Stimulated activated naive CD8-positive, alpha-beta T cell treated with anti-CD3 and anti-CD28 coated beads, Interleukin-15, Interleukin-2, amounts not matched to agents 100 ng/mL and 50 ng/mL, for 24 hours (primary cell): ENCODE results near the gene HNRNPL.

ENCODE experiments used
- H3K27ac Mint-ChIP-seq: one replicate; pipeline ENCODE4 v1.8.0; 2021; ENCODE audit warnings: mild to moderate bottlenecking, mixed read lengths
- H3K27me3 Mint-ChIP-seq: one replicate; pipeline ENCODE4 v1.8.0; 2021; ENCODE audit warnings: mixed read lengths
- H3K36me3 Mint-ChIP-seq: one replicate; pipeline ENCODE4 v1.8.0; 2021; ENCODE audit warnings: low read depth, mixed read lengths
- H3K4me1 Mint-ChIP-seq: one replicate; pipeline ENCODE4 v1.8.0; 2021; ENCODE audit warnings: low read depth, mixed read lengths
- H3K4me3 Mint-ChIP-seq: one replicate; pipeline ENCODE4 v1.8.0; 2021; ENCODE audit warnings: mild to moderate bottlenecking, mixed read lengths
- H3K9me3 Mint-ChIP-seq: one replicate; pipeline ENCODE4 v1.8.0; 2021; ENCODE audit warnings: mixed read lengths

The HNRNPL gene

GRCh38 chr19:38842439-38843174 lies 7.2 kb downstream of the HNRNPL start:
- Mint-ChIP-seq H3K4me3 (peak overlapping the region; percentile 81), H3K9me3 (no peaks in the 10 kb centered on the region), H3K27ac (peak overlapping the region; percentile 96), H3K36me3 (peaks cover 94% of the 10 kb centered on the region), H3K27me3 (no peaks in the 10 kb centered on the region), H3K4me1 (peaks cover 92% of the 10 kb centered on the region)

GRCh38 chr19:38841787-38842438 lies 7.9 kb downstream of the HNRNPL start:
- Mint-ChIP-seq H3K4me1 (peaks cover 88% of the 10 kb centered on the region), H3K36me3 (peaks cover 94% of the 10 kb centered on the region), H3K27ac (peak overlapping the region; percentile 96), H3K4me3 (peak overlapping the region; percentile 81), H3K27me3 (no peaks in the 10 kb centered on the region), H3K9me3 (no peaks in the 10 kb centered on the region)

DNA sequence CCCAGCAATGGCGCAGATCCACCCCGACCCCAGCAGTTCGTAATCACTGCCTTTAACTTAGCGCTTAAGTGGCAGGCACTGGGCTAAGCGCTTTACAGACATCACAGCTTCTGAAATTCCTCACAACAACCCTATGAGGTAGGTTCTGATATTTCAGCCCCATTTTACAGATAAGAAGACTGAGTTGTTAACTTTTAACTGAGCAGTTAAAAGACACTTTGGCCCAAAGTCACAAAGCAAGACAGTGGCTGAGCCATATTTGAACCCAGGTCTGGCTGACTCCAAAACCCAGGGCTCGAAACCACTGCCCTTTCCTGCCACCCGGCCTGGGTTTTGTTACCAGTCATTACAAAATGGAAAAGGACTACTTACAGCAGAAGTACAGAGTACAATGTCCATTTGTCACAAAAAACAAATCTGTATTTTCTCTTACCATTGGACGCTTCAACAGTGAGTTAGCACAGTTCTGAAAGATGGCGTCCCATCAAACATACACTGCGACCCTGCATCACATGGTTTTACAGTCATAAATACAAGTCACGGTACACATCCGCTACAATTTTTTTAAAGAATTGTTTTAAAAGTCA lies 8.5 kb downstream of the HNRNPL start:
- Mint-ChIP-seq H3K9me3 (no peaks in the 10 kb centered on the region), H3K4me1 (peaks cover 82% of the 10 kb centered on the region), H3K27ac (peak overlapping the region; percentile 96), H3K36me3 (peaks cover 96% of the 10 kb centered on the region), H3K4me3 (peak overlapping the region; percentile 81), H3K27me3 (no peaks in the 10 kb centered on the region)

DNA sequence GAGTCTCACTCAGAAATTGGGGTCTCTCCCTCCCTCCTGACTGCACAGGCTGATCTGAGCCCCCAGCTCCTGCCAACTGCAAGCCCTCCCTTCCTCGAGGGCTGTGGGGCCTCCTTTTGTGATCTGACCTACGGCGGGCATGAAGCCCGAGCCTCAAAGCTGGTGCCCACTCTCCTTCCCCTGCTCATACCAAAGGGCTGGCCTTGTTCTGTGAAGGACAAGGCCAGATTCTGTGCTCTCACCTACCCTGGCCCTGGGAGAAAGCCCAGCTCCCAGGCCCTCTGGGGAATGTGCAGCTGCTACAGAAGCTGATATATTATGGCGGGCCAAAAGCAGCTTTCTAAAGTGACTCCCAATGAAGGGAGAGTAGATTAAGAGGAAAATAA lies 9.2 kb downstream of the HNRNPL start:
- no peaks in the 10 kb centered on the region for H3K9me3 Mint-ChIP-seq
- peak overlapping the region; percentile 81 for H3K4me3 Mint-ChIP-seq
- H3K27ac Mint-ChIP-seq = peak overlapping the region; percentile 96
- peaks cover 96% of the 10 kb centered on the region for H3K36me3 Mint-ChIP-seq
- no peaks in the 10 kb centered on the region for H3K27me3 Mint-ChIP-seq
- H3K4me1 Mint-ChIP-seq = peaks cover 75% of the 10 kb centered on the region

DNA sequence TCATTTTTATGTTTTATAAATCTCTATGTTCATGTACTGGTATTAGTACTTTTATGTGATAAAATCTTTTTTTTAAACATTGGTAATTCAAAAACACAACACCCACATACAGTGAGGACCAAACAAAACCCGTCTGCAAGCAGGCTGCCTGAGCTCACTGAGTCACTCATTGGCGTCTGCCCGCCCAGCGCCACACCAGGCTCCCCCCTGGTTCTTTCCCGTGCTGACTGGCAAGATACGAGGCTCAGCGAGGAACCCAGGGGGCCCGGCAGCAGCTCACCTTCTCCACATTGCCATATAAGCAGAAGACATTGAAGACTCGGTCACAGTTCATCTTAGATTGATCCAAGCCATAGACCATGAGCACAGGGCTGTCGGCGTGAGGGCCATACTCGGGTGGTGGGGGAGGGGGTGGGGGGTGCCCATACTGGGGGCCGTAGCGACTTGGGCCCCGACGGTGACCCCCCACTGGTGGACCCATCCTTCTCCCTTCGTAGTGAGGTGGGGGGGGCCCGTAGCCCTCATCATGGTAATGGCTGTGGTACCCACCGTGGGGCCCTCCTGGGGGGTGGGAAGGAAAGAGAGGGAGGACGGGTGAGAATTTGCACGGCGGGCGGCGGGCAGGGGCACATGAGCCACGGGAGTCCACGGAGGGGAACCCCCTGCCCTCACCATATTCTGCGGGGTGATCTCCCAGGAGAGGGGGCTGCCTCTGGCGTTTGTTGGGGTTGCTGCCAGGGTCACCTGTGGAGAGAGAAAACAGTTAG lies 9.8 kb downstream of the HNRNPL start:
- H3K27ac Mint-ChIP-seq = peak overlapping the region; percentile 96
- no peaks in the 10 kb centered on the region for H3K9me3 Mint-ChIP-seq
- no peaks in the 10 kb centered on the region for H3K27me3 Mint-ChIP-seq
- H3K4me3 Mint-ChIP-seq = peak overlapping the region; percentile 32
- H3K36me3 Mint-ChIP-seq = peaks cover 94% of the 10 kb centered on the region
- H3K4me1 Mint-ChIP-seq = peaks cover 69% of the 10 kb centered on the region

- Mint-ChIP-seq H3K27ac (peak overlapping the region; percentile 84), H3K36me3 (peaks cover 86% of the 10 kb centered on the region), H3K4me3 (peak overlapping the region; percentile 48), H3K4me1 (peaks cover 61% of the 10 kb centered on the region), H3K9me3 (no peaks in the 10 kb centered on the region), H3K27me3 (no peaks in the 10 kb centered on the region)
Observed at GRCh38 chr19:38838986-38839761, 10.6 kb downstream of the HNRNPL start.

GRCh38 chr19:38838208-38838985 lies 11.4 kb downstream of the HNRNPL start:
- H3K4me3 Mint-ChIP-seq = peak overlapping the region; percentile 48
- H3K27ac Mint-ChIP-seq = peak overlapping the region; percentile 84
- peaks cover 82% of the 10 kb centered on the region for H3K36me3 Mint-ChIP-seq
- no peaks in the 10 kb centered on the region for H3K9me3 Mint-ChIP-seq
- H3K27me3 Mint-ChIP-seq = no peaks in the 10 kb centered on the region
- H3K4me1 Mint-ChIP-seq = peaks cover 53% of the 10 kb centered on the region

GRCh38 chr19:38837656-38838121 lies 12.1 kb downstream of the HNRNPL start:
- H3K27ac Mint-ChIP-seq = peak overlapping the region; percentile 84
- H3K4me3 Mint-ChIP-seq = no peak overlapping the region
- H3K4me1 Mint-ChIP-seq = peaks cover 46% of the 10 kb centered on the region
- H3K27me3 Mint-ChIP-seq = no peaks in the 10 kb centered on the region
- no peaks in the 10 kb centered on the region for H3K9me3 Mint-ChIP-seq
- H3K36me3 Mint-ChIP-seq = peaks cover 75% of the 10 kb centered on the region

DNA sequence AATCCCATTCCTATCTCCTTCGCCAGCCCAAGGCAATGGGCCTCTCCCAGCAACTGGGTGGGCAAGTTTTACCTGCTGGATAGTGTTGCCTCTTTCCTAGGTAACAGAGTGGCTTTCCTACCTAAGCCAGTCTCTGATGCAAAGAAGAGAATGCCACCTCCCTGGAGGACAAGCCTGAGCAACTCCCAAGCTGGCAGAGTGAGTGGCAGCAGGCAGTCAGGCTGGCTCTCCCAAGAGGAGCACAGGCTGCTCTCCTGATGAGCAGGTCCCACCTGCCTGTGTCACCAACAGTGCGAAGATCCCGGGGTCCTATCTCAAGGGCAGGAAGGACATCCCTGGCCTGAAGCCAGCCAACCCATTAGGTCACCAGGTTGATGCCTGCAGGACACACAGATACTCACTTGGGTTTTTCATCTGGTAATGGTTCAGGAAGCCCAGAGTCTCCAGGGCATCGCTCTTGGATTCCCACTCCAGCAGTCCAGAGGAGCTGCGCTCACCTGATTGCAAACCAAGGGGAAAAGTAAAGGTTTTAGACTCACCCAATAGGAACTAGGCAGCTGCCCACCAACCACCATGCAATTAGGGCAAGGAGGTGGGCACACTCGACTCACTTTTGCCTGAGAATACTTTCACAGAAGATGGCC lies 12.7 kb downstream of the HNRNPL start:
- H3K27me3 Mint-ChIP-seq = no peaks in the 10 kb centered on the region
- peaks cover 69% of the 10 kb centered on the region for H3K36me3 Mint-ChIP-seq
- no peak overlapping the region for H3K4me3 Mint-ChIP-seq
- H3K27ac Mint-ChIP-seq = peak overlapping the region; percentile 84
- peaks cover 45% of the 10 kb centered on the region for H3K4me1 Mint-ChIP-seq
- no peaks in the 10 kb centered on the region for H3K9me3 Mint-ChIP-seq

- no peak overlapping the region for H3K4me3 Mint-ChIP-seq
- H3K9me3 Mint-ChIP-seq = no peaks in the 10 kb centered on the region
- H3K27ac Mint-ChIP-seq = peak overlapping the region; percentile 49
- peaks cover 62% of the 10 kb centered on the region for H3K36me3 Mint-ChIP-seq
- H3K4me1 Mint-ChIP-seq = peaks cover 42% of the 10 kb centered on the region
- H3K27me3 Mint-ChIP-seq = no peaks in the 10 kb centered on the region
Observed at GRCh38 chr19:38836159-38836982, 13.4 kb downstream of the HNRNPL start.

GRCh38 chr19:38834590-38834989 lies 15.2 kb downstream of the HNRNPL start:
- Mint-ChIP-seq H3K4me3 (no peak overlapping the region), H3K27ac (no peak overlapping the region), H3K4me1 (peaks cover 39% of the 10 kb centered on the region), H3K36me3 (peaks cover 57% of the 10 kb centered on the region), H3K27me3 (no peaks in the 10 kb centered on the region), H3K9me3 (no peaks in the 10 kb centered on the region)

GRCh38 chr19:38834104-38834490 lies 15.7 kb downstream of the HNRNPL start:
- H3K9me3 Mint-ChIP-seq = no peaks in the 10 kb centered on the region
- peaks cover 34% of the 10 kb centered on the region for H3K4me1 Mint-ChIP-seq
- no peak overlapping the region for H3K4me3 Mint-ChIP-seq
- no peak overlapping the region for H3K27ac Mint-ChIP-seq
- H3K36me3 Mint-ChIP-seq = peaks cover 52% of the 10 kb centered on the region
- H3K27me3 Mint-ChIP-seq = no peaks in the 10 kb centered on the region

- Mint-ChIP-seq H3K4me3 (no peak overlapping the region), H3K36me3 (peaks cover 46% of the 10 kb centered on the region), H3K9me3 (no peaks in the 10 kb centered on the region), H3K4me1 (peaks cover 30% of the 10 kb centered on the region), H3K27me3 (no peaks in the 10 kb centered on the region), H3K27ac (no peak overlapping the region)
Observed at GRCh38 chr19:38833092-38833425, 16.7 kb downstream of the HNRNPL start.
